ENCODE data around the gene CLDN5.

CLDN5 gene

GRCh38 chr22:19522190-19522880 is 1.9 kb downstream of the CLDN5 start:
- no peak for DNase-seq

- DNase-seq = no peak
Measured at GRCh38 chr22:19520566-19521305, 3.5 kb downstream of the CLDN5 start.

- no peak for DNase-seq
Measured at GRCh38 chr22:19520007-19520406, 4.2 kb downstream of the CLDN5 start.

GRCh38 chr22:19519041-19519926 is 4.9 kb downstream of the CLDN5 start:
- no peak for DNase-seq

DNA sequence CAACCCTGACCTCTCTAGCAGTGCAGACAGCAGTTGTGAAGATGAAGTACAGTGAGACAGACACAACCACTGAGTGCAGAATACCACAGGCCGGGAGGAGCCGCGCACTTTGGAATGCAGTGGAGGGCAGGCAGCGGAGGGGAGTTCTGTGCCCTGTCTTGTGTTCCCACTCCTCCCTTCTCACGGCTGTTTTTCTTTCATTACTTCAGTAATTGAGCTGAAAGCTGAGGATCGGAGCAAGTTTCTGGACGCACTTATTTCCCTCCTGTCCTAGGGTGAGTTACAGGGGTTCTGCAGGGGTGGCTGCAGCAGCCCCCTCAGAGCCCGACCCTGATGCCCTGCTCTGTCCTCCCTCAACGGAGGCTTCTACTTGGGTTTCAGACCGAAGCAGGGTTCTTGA is 5.6 kb downstream of the CLDN5 start:
- no peak for DNase-seq

- DNase-seq = no peak
Measured at GRCh38 chr22:19517919-19518611, 6.1 kb downstream of the CLDN5 start.

GRCh38 chr22:19517171-19517500 is 7.1 kb downstream of the CLDN5 start:
- DNase-seq = no peak

DNA sequence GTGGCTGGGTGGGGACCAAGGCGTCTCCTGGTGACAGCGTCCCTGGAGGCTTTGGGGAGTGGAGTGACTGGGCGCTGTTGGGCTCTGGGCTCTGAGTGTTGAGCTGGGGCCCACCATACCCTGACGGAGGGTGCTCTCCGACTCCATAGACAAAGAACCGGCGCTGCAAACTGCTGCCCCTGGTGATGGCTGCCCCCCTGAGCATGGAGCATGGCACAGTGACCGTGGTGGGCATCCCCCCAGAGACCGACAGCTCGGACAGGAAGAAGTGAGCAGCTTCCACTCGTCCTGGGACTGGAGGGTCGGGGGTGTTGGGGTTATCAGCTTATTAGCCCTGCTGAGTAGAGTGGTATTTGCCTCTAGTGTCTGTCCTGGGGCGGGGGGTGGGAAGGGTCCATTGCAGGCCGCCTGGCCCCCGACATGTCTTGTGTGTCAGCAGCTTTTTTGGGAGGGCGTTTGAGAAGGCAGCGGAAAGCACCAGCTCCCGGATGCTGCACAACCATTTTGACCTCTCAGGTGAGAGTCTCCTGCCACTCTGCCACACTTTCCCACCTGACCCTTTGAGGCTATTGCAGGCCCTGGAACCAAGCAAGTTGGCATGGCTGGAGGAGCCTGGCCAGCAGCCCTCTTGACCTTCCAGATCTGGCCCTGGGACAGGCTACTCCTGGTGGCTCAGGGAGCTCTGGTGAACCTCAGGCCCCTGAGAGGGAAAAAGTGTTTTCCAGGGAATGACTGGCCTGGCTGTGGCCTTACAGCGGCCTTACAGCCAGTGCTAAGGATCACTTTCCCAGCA is 7.6 kb downstream of the CLDN5 start:
- DNase-seq = no peak

GRCh38 chr22:19515654-19516377 is 8.4 kb downstream of the CLDN5 start:
- no peak for DNase-seq

- no peak for DNase-seq
Measured at GRCh38 chr22:19514831-19515565, 9.2 kb downstream of the CLDN5 start.

- no peak for DNase-seq
Measured at GRCh38 chr22:19513823-19514222, 10.4 kb downstream of the CLDN5 start.

DNA sequence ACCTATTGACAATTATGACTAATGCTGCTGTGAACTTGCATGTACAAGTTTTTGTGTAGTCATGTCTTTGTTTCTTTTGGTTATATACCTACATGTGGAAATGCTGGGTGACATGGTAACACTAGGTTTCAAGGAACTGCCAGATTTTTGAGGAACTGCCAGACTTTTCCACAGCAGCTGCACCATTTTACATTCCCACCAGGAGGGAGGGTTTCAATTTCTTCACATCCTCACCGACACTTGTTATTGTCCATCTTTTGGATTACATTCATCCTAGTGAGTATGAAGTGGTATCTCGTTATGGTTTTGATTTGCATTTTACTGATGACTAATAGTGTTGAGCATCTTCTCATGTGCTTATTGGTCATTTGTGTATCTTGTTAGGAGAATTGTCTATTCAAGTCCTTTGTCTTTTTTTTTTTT is 13.3 kb downstream of the CLDN5 start:
- no peak for DNase-seq

GRCh38 chr22:19509923-19510322 is 14.3 kb downstream of the CLDN5 start:
- DNase-seq = no peak

DNA sequence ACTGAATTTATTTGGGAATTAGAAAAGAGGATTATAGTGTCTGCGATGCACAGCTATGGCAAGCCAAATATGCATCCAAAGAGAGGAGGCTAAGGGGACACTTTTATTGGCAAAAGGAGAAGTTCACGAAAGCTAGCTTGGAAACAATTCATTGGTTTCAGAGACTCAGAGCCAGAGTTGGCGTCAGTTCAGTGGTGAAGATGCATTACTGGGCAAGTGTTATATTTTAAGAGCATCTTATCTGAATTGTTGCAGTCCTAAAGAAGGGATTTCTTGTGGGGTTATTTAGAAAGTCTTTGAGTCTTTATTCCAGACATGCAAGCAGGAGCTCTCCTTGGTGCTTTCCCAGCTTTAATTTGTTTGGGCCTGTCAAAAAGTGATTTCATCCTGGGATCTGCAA is 15.0 kb downstream of the CLDN5 start:
- no peak for DNase-seq

- no peak for DNase-seq
Measured at GRCh38 chr22:19508024-19508776, 16.0 kb downstream of the CLDN5 start.

- no peak for DNase-seq
Measured at GRCh38 chr22:19507534-19507861, 16.7 kb downstream of the CLDN5 start.

GRCh38 chr22:19506212-19506611 is 18.0 kb downstream of the CLDN5 start:
- no peak for DNase-seq

- no peak for DNase-seq
Measured at GRCh38 chr22:19505735-19506126, 18.5 kb downstream of the CLDN5 start.

GRCh38 chr22:19504900-19505734 is 19.1 kb downstream of the CLDN5 start:
- no peak for DNase-seq
